Middle frontal gyrus (tissue), 1 donor: Measurements from ENCODE around the gene FBXL13.
"Not testable (repeated sequence)": the region's sequence is repeated elsewhere in the genome, so short reads cannot be mapped to it uniquely, and the experiment has no call there.

Source experiments
- DNase-seq: peaks from one replicate; pipeline ENCODE4 v3.0.0-alpha.2; 2015; ENCODE audit warnings: low spot score; ENCODE audit errors: extremely low spot score

FBXL13 gene

DNA sequence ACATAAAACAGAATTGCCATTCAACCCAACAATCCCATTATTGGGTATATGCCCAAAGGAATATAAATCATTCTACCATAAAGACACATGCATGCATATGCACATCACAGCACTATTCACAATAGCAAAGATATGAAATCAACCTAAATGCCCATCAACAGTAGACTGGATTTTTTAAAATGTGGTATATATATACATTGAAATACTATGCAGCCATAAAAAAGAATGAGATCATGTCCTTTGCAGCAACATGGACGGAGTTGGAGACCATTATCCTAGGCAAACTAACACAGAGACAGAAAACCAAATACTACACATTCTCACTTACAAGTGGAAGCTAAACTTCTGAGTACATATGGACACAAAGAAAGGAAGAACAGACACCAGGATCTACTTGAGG, 51.0 kb downstream of the FBXL13 start:
- not testable (repeated sequence) for DNase-seq

DNA sequence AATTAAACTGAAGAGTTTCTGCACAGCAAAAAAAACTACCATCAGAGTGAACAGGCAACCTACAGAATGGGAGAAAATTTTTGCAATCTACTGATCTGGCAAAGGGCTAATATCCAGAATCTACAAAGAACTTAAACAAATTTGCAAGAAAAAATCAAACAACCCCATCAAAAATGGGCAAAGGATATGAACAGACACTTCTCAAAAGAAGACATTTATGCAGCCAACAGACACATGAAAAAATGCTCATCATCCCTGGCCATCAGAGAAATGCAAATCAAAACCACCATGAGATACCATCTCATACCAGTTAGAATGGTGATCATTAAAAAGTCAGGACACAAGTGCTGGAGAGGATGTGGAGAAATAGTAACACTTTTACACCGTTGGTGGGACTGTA, 53.1 kb downstream of the FBXL13 start:
- DNase-seq: not testable (repeated sequence)

DNA sequence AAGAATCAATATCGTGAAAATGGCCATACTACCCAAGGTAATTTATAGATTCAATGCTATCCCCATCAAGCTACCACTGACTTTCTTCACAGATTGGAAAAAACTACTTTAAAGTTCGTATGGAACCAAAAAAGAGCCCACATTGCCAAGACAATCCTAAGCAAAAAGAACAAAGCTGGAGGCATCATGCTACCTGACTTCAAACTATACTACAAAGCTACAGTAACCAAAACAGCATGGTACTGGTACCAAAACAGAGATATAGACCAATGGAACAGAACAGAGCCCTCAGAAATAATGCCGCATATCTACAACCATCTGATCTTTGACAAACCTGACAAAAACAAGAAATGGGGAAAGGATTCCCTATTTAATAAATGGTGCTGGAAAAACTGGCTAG, 53.7 kb downstream of the FBXL13 start:
- DNase-seq: not testable (repeated sequence)

DNA sequence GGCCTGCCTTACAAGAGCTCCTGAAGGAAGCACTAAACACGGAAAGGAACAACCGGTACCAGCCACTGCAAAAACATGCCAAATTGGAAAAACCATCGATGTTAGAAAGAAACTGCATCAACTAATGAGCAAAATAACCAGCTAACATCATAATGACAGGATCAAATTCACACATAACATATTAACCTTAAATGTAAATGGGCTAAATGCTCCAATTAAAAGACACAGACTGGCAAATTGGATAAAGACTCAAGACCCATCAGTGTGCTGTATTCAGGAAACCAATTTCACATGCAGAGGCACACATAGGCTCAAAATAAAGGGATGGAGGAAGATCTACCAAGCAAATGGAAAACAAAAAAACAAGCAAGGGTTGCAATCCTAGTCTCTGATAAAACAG, 56.3 kb downstream of the FBXL13 start:
- DNase-seq: not testable (repeated sequence)

DNA sequence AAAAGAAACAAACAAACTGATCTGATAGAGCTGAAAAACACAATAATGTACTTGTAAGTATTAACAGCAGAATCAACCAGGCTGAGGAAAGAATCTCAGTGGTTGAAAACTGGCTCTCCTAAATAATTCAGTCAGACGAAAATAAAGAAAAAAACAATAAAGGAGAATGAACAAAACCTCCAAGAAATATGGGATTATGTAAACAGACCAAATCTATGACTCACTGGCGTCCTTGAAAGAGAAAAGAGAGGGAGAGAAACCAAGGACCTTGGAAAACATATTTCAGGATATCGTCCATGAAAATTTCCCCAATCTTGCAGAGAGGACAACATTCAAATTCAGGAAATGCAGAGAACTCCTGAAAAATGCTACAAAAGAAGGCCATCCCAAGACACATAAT, 62.9 kb downstream of the FBXL13 start:
- DNase-seq: no peak

DNA sequence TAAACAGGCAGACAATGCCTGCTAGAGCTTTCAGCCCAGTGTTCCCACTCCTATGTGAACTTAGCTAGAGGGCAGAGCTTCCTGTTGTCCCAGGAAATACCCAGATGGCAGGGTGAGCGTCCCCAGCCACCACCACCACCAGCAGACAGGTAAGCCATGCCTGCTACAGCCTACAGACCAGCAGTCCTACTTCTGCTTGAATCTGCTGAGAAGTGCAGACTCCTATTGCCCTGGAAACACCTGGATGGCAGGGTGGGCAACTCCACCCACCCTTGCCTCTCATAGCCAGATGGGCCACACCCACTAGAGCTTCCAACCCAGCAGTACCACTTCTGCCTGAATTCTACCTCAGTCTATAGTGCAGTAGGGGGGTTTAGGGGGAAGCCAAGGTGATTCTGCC, 64.4 kb downstream of the FBXL13 start:
- DNase-seq: no peak

DNA sequence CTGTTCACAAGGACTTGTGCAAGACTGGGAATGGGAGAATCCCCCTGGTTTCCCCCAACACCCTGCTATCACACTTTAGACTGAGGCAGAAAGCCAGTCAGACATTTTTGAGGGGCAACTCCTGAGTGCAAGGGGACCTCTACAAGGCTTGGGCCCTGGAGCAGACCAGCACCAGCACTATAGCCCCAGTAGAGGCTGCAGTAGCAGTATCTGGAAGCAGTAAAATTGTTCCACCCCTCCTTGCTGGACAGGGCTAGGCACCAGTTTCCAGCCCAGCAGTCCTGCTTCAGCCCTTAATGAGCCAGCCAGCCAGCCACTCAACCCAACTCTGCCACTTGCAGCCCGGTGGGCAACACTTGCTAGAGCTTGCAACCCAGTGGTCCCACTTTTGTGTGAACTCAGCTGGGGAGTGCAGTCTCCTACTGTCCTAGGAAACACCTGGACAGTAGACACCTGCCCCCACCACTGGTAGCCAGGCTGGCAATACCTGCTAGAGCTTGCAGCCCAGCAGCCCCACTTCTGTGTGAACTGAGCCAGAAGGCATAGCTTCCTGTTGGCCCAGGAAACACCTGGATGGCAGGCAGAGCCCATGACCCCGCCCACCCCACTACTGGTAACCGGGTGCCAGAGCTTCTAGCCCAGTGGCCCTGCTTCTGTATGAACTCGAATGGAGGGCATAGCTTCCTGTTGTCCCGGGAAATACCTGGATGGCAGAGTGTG, 65.0 kb downstream of the FBXL13 start:
- DNase-seq: no peak

DNA sequence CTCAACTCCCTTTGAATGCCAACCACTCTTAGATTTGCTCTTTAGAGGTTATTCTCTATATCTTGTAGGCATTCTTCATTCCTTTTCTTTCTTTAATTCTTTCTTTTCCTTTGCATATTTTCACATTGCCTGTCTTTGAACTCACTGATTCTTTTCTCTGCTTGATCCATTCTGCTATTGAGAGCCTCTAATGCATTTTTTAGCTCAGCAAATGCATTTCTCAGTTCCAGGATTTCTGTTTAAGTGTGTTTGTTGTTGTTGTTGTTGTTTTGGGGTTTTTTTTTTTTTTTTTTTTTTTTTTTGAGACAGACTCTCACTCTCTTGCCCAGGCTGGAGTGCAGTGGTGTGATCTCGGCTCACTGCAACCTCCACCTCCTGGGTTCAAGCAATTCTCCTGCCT, 71.6 kb downstream of the FBXL13 start:
- no peak for DNase-seq

DNA sequence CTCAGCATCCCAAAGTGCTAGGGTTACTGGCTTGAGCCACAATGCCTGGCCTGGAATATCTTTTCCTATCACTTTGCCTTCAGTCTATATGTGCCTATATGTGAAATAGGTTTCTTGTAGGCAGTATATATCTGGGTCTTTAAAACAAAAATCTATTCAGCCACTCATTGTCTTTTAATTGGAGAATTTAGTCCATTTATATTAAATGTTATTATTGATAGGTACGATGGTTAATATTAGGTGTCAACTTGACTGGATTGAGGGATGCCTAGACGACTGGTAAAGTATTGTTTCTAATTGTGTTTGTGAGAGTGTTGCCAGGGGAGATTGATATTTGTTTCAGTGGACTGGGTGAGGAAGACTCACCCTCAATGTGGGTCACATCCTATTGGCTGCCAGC, 73.4 kb downstream of the FBXL13 start:
- no peak for DNase-seq

DNA sequence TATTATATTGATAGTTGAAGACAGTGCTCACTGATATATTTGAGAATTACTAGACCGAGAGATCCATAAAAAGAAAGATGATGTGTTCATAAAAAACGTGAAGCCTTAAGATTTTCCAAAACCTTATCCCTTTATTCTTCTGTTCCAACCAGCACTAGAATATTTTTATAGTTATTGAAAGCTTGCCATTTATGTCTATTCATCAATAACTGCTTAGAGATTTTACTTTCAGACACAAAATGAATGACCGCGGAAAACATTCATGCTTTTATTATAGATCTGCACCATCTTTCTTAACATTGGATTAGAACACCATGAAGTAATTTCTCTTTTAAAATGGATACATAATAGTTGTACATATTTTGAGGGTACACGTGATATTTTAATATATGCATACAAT, 77.6 kb downstream of the FBXL13 start:
- no peak for DNase-seq

DNA sequence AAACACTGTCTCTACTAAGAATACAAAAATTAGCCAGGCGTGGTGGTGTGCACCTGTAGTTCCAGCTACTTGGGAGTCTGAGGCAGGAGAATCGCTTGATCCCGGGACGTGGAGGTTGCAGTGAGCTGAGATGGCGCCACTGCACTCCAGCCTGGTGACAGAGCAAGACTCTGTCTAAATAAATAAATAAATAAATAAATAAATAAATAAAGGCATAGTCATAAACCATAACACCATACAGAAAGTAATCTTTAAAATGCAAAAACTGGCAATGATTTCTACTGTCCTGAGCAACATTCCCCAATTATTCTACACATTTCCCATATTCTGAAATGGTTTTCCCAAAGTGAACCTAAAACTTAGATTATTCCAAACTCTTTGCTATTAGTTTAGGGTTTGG, 79.0 kb downstream of the FBXL13 start:
- DNase-seq: not testable (repeated sequence)

DNA sequence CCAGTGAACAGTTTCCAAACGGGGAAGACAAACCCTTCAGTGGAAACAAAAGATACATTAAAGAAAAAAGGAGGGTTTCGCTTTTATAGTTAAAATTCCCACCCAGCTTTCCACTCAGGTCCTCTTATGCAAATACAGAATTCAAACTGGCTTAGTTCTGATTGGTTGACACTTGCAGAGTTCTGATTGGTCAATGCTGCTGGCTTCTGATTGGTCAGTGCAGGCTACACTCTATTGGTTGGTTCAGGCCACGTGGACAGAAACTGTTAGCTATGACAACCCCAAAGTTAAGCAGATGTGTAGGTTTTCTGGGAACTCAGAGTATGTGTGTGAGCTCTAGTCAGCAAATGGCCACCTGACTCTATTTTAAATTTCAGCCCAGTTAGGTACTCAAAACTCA, 80.0 kb downstream of the FBXL13 start:
- DNase-seq: no peak

DNA sequence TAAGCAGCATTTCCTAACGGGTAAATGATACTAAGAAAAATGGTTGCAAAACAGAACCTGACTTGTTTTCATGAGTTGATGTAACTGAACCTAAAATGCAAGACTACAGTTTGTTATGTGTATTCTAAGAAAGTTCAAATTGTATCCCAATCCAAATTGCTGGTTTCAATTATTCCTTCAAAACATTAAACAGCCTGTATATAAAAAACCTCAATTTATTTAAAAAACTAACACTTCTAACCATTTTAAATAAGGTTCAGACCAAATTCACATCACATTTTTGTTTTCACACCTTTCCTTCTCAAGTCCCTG, 80.9 kb downstream of the FBXL13 start:
- no peak for DNase-seq

DNA sequence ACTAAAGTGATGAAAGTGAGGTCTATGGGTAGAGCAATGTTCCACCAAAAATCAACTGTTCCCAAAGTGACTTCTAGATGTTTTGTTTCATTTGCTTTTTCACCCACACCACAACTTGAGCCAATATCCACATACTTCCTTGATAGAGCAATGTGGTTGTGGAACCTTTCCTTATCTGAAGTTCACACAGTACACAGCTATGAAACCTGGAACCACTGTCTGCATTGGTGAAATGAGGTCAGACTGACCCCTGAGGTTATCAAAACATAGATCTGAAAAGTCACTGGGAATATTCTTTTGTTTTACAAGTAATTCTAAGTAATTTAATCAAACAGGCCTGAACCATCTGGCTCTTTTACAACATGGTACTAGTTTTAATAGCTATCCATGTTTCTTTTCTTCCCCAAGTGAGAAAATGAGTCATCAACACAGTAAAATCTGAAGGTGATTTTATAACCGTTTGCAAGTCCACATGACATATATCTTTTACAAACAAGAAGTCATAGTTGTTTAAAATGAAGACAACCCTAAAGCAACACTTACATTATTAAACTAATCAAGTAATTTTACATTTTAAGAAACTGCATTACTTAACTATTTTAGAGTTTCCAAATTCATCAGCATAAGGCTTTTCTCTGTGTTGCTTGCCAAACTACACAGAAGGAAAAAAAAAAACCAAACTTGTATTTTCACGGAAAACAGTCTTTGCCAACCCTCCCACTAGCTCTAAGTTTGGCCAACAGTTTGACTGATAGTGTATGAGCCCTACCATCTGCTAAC, 81.5 kb downstream of the FBXL13 start:
- DNase-seq: no peak

DNA sequence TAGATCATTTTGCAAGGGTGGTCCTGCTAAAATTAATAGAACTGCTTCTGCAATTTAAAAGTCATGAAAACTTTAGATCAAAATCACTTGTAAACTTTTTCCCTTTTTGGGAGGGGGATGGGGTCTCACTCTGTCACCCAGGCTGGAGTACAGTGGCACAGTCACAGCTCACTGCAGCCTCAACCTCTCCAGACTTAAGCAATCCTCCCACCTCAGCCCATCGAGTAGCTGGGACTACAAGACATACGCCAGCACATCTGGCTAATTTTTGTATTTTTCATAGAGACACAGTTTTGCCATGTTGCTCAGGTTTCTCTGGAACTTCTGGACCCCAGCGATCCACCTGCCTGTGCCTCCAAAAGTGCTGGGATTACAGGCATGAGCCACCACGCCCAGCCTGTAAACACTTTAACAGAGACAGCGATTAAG, 82.1 kb downstream of the FBXL13 start:
- no peak for DNase-seq

DNA sequence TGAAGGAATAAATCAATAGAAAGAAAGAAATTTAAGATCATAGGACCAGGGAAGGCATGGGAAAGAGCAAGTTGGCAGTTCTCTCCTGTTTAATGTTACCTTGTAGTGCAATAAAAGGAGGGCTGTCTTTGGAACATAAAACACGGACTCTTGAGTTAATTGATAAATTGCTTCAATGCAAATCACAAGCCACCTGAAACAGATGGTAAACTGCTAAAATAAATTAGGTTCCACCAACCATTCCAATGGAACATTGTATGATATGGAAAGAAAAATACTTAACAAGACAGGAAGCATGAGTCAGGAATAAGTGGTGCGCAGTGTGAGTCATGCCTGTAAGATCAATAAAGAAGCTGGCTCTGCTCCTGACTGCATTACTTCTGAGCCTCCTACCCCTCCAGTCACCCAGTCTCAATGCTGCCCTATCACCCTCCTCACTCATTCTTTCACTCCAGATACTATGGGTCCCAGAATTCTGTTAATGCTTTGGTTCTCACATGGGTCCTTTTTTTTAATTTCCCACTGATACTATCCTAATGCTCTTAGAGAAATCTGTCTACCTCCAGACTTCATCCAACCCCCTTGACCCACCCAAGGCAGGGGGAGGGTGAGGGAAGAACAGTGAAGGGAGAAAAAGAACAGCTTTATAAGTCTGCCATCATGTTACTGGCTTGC, 82.9 kb downstream of the FBXL13 start:
- DNase-seq: no peak

DNA sequence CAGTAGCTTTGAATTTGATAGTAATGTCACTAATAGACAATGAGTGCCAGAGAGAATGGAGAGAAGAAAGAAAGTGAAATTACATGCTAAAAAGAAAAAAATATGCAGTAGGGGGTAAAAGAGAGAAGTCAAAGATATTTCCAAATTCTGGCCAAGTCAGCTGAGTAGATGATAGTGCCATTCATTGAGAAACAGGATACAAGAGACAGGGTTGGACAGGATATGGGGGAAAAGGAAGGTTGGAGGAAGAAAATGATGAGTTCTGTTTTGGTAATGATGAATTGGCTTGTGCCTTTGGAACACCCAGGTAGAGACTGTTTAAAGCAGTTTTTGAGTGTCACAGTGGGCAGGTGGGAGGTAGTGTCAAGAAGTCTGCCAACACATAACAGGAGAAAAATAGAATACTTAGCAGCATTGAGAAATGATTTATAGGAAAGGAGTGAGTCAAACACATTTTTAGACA, 83.5 kb downstream of the FBXL13 start:
- no peak for DNase-seq

DNA sequence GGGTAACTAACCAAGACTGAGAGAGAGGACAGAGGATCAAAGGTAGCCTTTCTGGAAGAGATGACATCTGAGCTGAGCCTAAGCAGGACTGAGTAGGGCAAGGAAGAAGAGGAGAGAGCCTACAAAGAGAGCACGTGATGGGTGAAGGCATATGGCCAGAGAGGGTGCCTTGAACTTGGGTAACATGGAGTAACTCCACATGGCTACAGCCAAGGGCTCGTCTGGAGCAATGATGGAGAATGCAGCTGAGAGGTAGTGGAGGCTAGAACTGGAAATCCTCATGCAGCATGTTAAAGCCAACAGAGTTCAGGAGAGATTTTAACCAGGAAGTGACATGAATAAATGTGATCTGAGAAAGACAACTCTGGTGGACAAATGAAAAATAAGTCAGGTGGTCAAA, 84.0 kb downstream of the FBXL13 start:
- DNase-seq: no peak

DNA sequence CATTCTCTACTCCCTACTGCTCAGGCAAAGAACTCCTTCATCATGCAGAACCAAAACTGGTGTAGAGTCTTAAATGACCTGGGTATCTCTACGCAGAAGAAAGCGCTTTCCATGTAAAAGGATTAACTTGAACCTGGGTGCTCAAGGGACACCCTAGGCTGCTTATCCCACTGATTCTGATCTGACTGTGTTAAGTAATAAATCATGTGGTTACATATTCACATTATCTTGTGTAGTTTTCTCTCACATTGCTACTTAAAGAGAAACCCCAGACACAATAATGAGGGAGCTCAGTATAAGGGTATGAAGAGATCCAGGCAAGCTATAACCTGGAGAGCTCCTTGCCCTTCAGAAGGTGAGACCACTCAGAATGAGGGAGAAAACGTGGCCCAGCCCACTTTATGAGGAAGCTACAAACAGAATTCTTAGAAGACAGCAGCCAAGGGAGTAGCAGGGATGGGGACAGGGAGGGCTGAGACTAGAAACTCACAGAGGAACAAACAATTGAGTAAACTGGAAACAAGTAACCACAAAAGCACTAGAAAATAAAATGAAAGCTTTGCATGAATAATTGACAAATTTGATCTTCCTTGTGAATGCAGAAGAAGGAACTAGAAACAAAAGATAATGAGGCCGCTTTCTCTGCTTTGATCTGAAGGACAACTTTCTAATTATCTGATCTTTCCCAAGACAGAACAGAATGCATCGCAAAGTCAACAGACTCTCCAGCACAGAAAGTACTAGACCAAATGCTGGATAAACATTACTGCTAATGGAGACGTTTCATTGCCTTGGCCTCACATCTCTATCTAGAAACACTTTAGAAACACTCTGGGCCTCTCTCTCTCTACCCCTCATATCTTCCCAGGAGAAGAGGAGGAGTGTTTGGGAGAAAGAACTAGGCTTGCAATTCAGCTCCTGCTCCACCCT, 85.7 kb downstream of the FBXL13 start:
- DNase-seq: no peak

DNA sequence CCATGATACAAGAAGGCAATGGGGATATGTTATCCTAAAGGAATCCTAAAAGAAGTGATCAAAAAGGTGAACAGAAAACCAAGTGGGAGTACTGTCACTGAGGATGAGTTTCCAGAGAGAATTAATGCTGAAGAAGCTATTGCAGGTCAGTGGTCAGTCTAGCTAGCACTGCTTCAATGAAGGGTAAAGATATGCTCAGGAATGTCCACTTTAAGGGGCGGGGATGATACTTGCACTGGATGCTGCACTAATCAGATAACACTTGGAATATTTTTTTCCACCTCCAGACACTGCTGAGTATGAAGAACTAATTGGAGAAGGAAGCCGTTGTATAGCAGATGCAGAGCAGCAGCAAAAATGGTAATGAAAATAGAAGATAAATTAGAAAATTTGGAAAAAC, 86.5 kb downstream of the FBXL13 start:
- DNase-seq: no peak

DNA sequence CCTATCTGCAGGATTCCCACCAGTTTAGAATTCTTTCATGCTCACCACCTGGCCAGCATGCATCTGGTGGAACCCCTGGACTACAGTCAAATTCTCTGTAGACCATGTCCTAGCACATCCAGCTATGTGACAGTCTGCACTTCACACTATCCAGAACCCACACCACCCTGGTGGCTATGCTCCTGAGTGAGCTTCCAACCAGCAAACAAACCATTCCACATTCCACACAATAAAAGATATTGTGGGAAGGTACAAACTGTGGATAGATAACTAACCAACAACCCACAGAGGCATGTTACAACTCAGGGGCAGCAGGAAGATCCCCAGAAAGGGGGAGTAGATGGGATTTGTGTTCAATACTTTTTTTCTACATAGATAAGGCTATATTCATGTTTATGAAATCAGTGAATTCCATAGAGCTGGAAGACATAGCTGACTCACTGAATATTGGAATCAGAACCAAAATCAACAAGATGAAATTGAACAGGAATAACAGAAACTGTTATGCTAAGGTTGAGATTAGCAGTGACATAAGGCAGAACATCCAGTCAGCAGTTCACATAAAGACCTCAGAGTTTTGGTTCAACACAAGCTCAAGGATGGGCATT, 89.3 kb downstream of the FBXL13 start:
- no peak for DNase-seq
